NCI-H446 (cell line): Measurements from ENCODE around the gene CYP11A1.

Experiments used
- DNase-seq, 2 experiments: peaks; one replicate each; lab custom pipeline; 2025; lab: John Stamatoyannopoulos, UW

The CYP11A1 gene

DNA sequence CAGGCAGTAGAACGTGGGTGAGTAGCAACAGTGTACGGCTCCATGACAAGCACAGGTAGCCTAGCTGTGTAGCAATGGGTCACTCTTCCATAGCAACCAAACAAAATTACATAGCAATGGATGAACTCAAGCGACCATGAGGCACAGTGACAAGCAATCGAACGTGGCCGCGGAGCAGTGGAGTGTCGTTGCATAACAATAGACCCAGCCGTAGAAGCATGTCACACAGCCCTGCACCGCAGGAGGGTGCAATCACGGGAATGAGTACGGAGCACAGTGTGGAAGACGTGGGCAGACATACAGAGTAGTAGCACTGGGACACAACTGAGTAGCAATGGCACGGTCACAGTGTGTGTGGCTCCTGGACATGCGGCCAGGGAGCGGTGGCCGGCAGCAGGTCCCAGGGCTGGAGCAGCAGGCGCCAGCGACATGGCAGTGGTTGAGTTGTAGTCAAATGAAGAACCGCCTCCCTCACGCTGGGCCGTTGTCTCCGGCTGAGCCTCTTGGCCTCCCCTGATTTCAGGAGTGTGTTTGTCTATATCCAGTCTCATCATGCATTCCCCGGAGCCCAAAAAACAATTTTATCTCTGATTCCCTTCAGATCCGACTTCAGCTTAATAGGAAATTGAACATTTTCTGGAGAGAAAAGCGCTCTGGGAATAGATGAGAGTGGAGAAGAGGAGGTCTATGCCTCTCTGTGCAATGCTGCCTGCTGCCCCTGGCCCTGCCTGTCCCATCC, 67.2 kb downstream of the CYP11A1 start:
- DNase-seq, result no peak

DNA sequence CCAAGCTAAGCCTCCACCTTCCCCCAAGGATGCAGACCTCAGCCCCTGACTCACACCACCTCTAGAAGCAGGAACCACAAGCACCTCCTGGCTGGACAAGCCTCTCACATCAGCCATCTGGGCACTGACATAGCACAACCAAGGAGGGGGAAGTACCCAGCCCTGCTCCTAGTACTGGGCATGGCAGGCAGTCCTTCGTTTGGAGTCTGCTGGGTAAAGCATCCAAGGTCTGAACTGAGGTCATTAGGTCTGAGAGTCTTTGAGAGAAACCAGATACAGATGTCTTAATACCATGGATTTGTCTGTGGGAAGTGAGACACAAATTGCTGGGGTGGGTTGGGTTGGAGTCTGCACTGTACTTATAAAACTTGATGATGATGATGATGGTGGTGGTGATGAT, 69.6 kb downstream of the CYP11A1 start:
- no peak for DNase-seq

DNA sequence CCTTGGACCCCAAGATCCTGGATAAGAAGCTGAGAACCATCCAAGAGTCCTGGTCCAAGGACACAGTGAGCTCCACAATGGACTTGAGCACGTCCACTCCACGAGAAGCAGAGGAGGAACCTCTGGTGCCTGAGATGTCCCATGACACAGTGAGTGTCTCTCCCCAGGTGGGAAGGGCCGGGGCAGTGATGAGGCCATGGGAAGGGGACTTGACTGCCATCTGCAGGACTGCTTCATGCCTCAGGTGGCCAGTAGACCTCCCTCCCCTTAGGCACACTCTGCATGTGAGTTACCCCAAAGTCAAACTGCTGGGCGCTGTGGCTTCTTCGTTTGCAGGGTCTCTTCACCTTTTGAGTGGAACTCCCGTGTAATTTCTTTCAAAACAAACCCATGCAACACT, 71.6 kb downstream of the CYP11A1 start:
- no peak for DNase-seq

DNA sequence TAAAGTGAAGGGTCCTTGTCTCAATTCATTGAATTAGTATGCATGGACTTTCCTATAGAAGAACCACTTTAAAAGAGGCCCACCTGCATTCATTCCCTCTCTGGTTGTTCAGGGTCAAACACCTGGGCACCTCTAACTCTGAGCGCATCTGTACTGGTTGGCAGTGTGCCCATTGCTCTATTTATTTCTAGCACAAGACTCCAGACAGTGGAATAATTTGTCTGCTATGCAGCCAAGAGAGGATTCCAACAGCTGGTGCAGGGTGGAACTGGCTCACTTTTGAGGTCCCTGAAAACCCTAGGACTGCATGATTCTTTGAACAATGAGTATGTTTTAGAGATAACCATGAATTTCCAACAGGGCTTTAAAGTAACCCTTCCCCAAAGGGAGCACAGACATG, 73.4 kb downstream of the CYP11A1 start:
- peak; percentile 25 to 64 for DNase-seq

DNA sequence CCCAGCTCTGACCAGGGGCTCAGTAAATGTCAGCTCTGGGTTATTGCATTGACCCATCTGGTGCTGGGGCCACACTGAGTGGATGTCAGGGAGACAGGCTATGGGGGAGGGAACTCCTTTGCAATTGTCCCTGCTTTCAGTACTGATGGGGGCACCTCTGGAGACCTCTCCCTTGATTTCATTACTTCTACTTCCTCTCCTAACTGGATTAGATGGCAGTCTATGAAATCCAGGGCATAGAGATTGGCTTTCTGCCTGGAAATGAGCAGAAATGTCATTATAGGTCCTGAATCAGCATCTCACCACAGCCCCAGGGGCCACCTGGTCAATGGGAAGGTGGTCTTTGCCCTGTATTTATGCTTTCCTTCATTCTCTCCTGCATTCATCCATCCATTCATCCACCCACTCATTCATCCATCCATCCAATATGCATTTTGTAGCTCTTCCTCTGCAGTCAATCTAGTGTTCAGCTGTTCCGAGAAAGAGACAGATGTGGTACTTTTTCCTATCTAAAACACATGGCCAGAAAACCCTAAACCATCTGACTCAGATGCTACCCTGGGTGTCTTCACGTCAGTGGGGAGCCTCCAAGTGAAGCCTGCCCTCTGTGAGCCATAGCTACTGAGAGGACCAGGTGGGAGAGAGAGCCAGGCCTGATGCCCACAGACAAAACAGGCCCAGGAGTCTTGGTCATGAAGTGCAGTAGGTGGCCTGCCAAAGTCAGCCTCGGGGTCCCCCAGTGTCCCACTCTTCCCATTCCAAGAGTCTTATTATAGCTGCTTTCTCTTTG, 74.2 kb downstream of the CYP11A1 start:
- DNase-seq, result no peak

DNA sequence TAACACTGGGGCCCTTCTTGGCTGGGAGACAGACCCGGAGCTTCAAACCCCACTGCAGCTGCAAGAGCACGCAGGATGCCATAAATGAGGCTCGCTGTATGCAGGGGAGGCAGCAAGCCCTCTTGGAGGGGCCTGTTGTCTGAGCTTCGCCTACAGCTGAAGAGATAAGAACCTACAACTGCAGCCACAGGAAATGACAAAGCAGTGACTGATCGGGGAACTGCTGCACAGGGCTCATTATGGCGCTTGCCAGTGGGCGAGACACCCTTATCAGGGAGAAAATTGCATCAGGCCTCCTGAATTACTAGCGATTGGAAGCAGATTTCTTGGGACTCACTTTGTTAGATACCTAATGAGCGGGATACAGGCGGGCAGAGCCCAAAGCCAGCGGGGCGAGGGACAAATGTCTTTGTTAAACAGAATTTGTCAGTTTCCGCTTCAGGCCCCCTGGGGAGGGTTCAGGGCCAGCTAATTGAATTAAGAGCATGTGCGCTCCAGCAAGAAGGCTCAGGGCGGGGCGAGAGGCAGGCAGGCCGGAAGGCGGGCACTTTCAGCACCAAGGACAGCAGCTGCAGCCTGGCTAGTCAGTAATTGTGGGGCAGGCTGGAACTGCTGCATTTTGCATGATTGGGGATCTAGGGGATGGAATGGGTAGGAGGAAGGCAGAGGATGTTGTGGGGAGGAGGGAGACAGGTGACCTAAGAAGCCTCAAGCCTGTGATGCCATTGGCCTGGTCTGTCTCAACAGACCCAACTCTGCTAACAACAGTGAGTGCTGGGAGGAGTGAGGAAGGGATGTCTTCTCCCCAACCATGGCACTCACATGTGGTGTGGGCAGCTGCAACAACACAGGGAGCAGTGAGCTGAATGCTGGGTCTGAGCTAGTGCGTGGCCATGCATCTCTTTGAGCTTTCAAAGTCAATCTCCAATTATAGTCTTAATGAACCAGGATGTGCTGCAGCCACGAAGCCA, 76.1 kb downstream of the CYP11A1 start:
- DNase-seq, result no peak

DNA sequence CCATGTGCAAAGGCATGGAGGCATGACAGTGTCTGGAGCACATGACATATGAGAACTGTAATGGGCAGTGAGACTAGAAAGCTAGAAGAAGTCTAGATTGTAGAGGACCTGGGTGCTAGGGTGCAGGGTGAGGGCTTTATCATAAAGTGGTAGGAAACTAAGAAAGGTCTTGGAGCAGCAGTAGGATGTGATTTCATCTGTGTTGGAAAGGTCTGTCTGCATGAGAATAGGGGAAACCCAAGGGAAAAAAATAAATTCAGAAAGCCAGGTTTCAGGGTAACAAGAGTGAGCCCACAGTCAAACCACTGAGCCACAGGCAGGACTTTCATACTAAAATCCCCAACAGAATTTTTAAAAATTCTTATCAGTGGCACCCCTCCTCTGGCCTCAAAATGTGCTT, 76.8 kb downstream of the CYP11A1 start:
- no peak for DNase-seq

DNA sequence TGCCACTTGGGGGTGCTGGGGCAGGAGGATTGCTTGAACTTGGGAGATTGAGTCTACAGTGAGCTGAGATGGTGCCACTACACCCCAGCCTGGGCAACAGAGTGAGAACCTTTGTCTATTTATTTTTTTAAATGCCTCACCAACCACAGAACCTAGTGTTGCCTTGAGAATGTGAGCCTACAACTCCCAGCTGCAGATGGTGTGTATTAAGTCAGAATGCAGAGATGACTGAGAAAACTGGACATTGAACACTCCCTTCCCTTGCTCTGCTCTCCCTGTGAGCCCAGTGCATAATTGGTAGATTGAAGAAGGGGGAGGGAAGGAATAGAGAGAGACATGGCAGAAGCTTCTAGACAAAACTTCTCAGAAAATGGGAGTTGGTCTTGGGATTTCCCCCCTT, 77.8 kb downstream of the CYP11A1 start:
- DNase-seq, result no peak
